GM12892 (cell line): ENCODE data around the gene LPCAT3.

Experiments
- DNase-seq: peaks from one replicate; pipeline ENCODE4 v3.0.0; 2011; ENCODE audit not compliant: insufficient read length
- FAIRE-seq: peaks from 2 replicates; lab custom pipeline; 2011; peaks lifted over from hg19 to GRCh38; lab: Jason Lieb, UNC
- POLR2A ChIP-seq: IDR thresholded peaks from 2 replicates; pipeline ENCODE4 v1.6.1; 2011; ENCODE audit warnings: low read depth, low read length, control low read depth
- POLR2AphosphoS5 ChIP-seq: IDR thresholded peaks from 2 replicates; pipeline ENCODE4 v1.6.1; 2011; ENCODE audit warnings: low read depth, low read length, control low read depth
- TAF1 ChIP-seq: IDR thresholded peaks from 2 replicates; pipeline ENCODE4 v1.6.1; 2011; ENCODE audit warnings: low read depth, mild to moderate bottlenecking, control low read depth, low read length, borderline replicate concordance

LPCAT3 gene

DNA sequence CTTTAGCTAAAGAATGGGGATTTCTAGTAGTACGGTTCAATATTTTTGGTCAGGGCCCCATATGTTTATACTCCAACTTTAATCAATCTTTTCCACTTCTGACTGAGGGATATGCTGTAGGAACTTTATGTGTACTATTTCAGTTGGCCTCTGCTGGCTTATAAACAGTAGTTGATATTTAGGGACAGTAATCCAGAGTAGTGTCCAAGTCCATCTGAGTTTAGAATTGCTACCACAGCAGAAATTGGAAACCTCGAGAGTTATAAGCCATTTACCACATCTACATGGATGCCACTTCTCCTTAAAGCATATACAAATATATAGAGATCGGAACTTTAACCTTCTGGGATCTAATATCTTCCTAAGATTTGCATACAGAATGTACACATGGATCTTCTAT is 11.6 kb downstream of the LPCAT3 start:
- TF ChIP-seq POLR2AphosphoS5 (no peak), POLR2A (no peak), TAF1 (no peak)
- DNase-seq, result no peak
- FAIRE-seq, result no peak

DNA sequence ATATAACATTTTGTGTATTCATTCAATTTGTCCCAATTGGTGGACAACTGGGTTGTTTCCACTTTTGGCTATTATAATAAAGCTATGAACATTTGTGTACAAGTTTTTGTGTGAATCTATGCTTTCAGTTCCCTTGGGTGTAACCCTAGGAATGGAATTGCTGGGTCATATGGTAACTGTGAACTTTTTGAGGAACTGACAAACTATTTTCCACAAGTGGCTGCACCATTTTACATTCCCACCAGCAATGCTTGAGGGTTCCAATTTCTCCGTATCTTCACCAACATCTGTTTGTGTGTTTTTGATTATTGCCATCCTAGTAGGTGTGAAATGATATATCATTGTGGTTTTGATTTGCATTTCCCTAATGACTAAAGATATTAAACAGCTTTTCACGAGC is 13.0 kb downstream of the LPCAT3 start:
- peak; percentile 61 for FAIRE-seq
- DNase-seq, result no peak
- TF ChIP-seq TAF1 (no peak), POLR2AphosphoS5 (no peak), POLR2A (no peak)

DNA sequence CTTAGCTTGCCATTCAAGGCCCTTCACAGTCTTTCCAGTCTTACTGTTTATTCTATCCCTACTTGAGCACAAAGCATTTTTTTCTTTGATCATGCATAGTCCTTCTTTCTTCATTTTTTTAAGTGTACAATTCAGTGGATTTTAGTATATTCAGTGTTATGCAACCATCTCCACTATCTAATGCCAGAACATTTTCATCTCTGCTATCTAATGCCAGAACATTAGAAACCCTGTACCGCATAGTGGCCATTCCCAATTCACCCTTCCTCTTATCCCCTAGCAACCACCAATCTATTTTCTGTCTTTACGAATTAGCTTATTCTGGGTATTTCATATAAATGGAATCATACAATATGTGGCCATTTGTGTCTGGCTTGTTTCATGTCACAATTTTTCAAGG is 13.4 kb downstream of the LPCAT3 start:
- TF ChIP-seq POLR2A, result no peak
- no peak for TF ChIP-seq TAF1
- TF ChIP-seq POLR2AphosphoS5, result no peak
- DNase-seq (no peak), FAIRE-seq (no peak)

GRCh38 chr12:7004287-7004803 is 13.9 kb downstream of the LPCAT3 start:
- DNase-seq (no peak), FAIRE-seq (no peak)
- TF ChIP-seq POLR2A (no peak), TAF1 (no peak), POLR2AphosphoS5 (no peak)

- TF ChIP-seq TAF1 (no peak), POLR2AphosphoS5 (no peak), POLR2A (no peak)
- DNase-seq, result no peak
- FAIRE-seq, result no peak
These were observed 16.2 kb downstream of the LPCAT3 start for GRCh38 chr12:7001921-7002591.

DNA sequence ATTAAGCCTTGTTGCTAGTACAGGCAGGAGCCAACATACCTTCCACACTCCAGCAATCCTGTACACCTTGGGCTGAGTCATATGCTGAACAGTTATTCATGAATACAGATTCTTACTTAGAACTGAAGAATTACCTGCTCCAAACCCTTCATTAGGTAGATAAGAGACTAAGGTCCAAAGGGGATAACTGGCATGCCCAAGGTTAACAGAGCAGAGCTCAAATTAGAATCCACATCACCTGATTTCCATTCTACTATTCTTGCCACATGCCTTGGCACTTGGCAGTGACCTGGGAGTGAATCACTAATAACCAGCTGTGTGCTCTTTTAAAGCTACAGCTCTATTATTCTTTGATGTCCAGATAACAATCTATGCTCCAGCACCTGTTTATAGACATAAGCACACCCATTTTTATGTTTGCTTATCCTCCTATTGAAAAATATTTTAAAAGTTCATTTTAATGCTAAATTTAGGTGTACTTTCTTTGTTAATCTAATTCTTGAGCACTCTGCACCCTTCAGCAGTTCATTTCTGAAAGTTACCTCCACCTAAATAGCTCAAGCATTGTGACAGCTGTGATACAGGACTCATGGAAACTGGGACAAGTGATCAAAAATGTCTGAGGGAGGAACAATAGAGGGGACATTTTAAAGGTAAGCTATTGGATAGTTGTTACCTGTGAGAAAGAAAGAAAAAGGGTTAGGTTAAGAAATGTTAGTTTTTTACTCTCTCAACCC is 19.4 kb downstream of the LPCAT3 start:
- DNase-seq (no peak), FAIRE-seq (no peak)
- TF ChIP-seq TAF1 (no peak), POLR2AphosphoS5 (no peak), POLR2A (no peak)

- no peak for FAIRE-seq
- no peak for TF ChIP-seq TAF1
- TF ChIP-seq POLR2A, result no peak
- no peak for TF ChIP-seq POLR2AphosphoS5
- no peak for DNase-seq
These were observed 22.2 kb downstream of the LPCAT3 start for GRCh38 chr12:6996040-6996441.

DNA sequence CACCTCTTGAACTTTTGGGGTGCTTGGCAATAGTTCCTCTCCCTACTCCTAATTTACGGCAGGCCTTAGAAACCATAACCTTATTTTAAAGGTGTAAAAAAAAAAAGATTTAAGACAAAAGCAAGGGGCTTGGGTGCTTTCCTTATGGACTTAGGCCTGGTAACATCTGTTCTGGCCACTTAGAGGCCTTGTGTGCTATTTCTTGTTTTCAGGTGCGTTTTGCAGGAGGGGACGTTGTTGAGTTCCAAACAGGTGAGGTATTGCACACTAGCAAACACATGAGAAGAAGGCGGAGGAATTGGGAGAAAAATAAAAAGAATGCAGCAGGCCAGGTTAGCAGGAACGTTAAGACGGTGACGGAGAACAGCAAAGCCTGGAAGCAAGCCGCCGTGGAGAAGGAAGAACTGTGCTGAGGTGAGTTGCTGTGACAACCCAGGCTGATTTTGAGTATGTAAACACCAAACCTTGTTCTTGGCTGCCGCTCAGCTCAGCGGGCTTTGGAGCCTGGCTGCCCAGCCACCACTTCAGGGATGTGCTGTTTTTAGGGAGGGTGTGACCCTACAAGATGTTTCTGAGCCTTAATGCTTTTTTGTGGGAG is 30.2 kb downstream of the LPCAT3 start:
- no peak for TF ChIP-seq POLR2A
- TF ChIP-seq POLR2AphosphoS5, result no peak
- TF ChIP-seq TAF1, result no peak
- FAIRE-seq, result no peak
- DNase-seq, result no peak

- no peak for TF ChIP-seq TAF1
- TF ChIP-seq POLR2AphosphoS5, result no peak
- no peak for TF ChIP-seq POLR2A
- no peak for FAIRE-seq
- DNase-seq, result no peak
These were observed 35.7 kb downstream of the LPCAT3 start for GRCh38 chr12:6982532-6982931.

DNA sequence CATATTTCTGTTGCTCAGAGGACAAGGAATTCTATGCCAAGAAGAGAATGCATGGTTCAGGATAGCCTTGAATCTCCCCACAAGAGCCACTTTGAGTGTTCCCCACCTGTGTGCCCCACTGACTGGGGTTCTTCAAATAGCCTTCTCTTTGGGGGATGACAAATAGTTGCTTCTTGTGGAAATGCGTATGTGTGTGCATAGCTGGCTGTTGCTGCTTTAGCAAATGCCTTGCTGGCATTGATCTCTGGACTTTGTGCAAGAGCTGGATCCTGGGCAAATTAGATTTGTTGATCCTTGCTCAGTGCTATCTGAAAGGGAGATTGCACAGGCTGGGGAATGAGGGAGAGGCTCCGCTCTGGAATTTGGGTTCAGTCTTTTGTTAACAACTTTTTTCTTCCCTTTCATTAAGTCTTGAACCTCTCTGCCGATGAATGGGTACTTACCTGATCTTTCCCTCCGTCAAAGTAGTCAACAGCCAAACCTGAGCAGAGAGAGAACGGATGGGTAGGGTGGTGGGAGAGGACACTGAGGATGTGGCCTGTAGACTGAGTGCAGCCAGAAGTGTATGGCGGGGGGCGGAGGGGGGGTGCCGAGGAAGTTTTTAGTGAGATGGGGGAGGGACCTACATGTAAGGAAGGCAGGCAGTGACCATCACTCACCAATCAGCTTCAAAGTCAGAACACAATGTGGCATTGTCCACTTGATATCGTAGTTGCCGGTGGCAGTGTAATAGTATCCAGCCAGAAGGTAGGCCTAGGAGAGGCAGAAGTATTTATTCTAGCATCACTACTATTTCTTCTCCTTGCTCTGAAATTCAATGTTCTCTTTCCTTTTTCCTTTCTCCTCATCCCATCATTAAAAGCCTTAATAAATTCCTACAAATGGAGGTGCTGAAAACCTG is 36.9 kb downstream of the LPCAT3 start:
- TF ChIP-seq POLR2AphosphoS5 (no peak), TAF1 (no peak), POLR2A (no peak)
- FAIRE-seq (no peak), DNase-seq (no peak)
